HG03342 (cell line): Measurements from ENCODE around the gene FTL.
A peak's percentile ranks its signal among the peaks of the same experiment; 100 is the strongest.

Source experiments
- ATAC-seq: cut with Tn5 transposase; IDR thresholded peaks from one replicate; pipeline ENCODE4 v1.9.1; 2021; ENCODE audit warnings: mild to moderate bottlenecking, moderate library complexity; ENCODE audit not compliant: unreplicated experiment

Gene FTL

DNA sequence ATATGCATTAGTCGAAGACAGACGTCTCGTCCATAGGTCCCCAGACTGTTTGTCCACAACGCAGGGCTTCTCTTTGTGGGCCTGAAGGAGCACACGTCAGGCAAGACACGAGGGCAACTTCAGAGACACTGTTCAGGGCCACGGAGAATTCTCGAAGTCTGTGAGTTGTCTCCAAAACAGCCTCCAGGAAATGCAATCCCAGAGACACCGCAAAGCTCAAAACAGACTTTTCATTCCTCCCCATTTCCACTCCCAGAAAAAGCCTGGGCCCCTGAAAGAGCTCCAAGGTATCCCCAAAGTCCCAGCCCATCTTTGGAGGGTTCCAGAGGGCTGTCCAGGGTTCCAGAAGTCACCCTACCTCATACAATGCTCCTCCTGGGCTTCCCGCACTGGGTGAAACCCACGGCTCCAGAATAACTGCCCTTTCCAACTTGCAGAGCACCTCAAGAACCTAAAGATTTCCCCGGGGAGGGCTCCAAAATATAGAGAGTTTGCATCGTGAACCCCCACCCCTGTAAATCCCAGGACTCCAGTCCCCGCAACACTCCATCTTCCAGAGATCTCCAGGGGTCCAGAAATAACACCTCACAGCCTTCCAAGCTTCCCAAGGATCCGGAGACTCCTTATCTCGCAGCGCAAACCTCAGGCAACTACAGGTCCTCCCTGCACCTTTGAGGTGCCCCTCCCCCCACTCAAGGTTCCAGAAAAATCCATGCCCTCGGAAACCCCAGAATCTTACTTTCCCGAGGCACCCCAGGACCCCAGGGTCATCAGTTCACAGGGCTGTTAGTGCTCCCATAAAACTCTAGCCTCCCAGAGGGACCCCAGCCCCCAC is 687 bp upstream of the FTL start:
- no peak for ATAC-seq

DNA sequence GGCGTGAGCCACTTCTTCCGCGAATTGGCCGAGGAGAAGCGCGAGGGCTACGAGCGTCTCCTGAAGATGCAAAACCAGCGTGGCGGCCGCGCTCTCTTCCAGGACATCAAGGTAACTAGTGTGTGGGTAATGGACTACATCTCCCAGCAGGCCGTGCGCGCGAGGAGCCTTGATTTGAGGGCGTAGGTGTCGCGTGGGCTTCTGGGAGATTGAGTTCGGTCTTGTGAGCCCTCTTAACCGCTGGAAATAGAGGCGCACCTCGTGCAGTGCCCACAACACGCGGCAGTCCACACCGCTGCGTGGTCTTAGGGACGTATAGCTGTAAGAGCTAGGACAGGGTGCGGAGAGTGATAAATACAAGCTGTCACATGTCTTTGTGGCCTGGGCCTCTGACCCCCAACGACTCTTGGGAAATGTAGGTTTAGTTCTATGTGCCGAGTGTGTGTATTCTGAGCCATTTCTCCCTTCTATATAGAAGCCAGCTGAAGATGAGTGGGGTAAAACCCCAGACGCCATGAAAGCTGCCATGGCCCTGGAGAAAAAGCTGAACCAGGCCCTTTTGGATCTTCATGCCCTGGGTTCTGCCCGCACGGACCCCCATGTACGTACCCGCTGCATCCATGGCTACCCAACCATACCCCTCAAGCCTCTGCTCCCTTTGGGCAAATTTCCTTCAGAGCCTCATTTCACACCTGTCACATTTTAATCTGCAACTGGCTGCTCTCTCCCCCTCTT is 864 bp downstream of the FTL start:
- ATAC-seq, result peak; percentile 12

DNA sequence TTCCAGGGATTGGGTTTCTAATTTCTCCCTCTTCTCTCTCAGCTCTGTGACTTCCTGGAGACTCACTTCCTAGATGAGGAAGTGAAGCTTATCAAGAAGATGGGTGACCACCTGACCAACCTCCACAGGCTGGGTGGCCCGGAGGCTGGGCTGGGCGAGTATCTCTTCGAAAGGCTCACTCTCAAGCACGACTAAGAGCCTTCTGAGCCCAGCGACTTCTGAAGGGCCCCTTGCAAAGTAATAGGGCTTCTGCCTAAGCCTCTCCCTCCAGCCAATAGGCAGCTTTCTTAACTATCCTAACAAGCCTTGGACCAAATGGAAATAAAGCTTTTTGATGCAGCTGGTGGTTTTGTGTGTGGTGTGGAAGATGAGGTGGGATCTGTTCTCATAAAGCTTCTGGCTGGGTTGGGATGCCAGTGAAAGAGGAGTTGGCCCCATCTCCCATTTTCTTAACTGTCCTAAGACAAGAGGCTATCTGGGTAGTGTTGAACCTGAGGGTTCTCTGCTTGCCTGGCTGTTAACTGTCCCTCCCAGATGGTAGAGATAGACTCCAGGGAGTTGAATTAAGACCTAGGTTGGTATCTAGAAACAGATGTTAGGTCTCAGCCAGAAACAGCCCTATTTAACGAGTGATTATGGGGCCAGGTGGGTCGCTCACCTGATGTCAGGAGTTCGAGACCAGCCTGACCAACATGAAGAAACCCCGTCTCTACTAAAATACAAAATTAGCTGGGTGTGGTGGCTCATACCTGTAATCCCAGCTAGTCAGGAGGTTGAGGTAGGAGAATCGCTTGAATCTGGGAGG is 1.6 kb downstream of the FTL start:
- ATAC-seq, result no peak

DNA sequence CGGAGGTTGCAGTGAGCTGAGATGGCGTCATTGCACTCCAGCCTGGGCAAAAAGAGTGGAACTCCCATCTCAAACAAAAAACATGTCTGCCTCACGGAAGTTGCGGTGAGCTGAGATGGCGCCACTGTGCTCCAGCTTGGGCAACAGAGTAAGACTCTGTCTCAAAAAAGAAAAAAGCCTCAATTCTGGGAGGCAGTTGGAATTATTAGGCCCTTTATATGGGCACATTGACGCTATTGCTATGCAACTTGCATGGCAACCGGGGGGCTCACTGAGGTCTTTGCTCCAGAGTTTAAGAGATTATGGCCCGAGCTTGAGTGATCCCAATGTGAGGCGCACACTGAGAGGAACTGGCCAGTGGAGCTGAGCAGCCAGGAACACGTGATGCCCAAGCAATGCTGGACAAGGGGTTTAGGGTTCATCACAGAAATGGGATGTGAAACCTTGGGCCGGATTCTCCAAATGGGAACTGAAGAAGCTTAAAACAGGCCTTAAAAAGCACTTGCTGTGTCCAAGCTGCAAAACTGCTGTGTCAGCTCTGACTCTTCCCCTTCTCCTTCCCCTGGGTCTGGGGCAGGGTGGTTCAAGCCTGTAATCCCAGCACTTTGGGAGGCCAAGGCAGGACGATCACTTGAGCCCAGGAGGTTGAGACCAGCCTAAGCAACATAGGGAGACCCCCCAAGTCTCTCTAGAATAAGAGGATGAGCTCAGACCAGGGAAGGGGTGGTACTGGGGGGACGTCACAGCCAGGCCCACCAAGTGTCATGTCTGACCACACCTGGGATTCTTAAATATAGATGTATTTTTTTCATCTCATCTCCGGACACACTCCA is 2.5 kb downstream of the FTL start:
- no peak for ATAC-seq

DNA sequence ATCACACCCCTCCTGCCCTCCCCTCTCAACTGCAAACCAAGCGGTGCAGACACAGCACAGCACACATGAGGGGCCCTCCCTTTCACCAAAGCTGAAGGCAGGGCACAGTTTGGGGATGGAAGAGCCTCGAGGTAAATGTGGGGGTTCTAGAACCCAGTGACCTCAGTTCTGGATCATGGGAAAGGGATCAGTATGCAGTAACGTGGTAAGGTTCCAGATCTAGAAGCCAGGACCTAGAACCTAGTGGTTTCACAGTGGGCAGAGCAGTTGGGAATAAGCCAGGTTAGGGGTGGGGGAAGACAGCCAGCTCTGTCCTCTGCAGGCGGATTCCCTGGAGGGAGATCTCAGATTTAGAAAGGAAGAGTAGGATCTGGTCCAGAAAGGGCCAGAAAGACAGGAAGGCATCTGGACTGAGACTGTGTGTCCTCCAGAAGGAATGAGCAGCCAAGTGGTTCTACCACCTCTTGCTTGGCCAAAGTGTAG is 3.1 kb downstream of the FTL start:
- ATAC-seq, result no peak

DNA sequence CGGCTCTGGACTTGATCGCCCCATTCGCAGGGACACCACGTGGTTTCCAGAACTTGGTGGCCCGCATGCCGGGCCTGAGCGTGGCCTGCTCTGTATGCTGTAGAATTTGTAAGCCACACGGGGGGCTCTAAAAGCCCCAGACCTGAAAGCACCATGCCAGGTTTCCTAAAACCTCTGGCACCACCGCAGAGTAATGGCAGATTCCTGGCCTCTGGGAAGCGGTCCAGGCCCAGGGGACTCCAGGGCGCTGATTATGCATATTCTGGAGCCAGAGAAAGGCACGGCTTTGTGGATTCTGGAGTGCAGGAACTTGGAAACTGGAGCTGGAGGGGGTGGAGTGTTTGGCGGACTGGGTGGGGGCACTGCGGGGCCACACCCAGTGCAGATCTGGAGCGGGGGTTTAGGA is 3.7 kb downstream of the FTL start:
- ATAC-seq, result no peak

DNA sequence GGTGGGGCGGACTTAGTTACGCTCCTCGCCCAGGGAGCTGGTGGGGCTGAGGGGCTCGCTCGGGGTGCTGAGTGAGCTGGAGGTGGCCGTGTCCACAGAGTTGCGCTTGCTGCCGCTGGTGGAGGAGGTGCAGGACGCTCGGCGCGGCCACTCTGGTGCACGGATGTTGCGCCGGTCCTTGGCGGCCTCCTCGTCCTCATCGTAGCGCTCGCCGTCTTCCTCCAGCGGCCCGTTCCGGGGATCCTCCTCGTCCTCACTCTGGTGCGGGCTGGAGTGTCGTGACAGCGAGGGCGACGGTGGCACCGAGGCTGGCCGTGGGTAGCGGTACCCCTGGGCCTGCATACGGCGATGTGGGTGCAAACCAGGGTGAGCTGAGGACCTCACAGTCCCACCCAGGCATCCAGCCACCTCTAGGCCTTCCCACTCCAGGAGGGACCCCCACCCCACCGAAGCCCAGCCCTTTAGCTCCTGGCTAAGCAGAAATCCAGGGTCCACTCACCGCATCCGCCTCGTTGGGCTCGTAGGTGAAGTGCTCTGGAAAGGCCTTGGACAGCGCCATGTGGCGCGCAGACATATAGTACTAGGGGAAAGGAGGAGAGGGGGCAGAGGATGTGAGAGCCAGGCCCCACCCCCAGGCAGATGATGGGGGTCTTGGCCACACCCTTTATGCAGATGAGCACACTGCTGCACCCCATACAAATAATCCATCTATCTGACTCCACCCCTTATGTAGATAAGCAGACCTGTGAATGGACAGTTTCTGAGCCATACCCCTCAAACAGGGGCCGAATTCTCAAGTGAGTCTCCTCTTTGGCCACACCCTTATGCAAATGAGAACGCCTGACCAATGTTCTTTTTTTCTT is 4.4 kb downstream of the FTL start:
- ATAC-seq, result no peak

DNA sequence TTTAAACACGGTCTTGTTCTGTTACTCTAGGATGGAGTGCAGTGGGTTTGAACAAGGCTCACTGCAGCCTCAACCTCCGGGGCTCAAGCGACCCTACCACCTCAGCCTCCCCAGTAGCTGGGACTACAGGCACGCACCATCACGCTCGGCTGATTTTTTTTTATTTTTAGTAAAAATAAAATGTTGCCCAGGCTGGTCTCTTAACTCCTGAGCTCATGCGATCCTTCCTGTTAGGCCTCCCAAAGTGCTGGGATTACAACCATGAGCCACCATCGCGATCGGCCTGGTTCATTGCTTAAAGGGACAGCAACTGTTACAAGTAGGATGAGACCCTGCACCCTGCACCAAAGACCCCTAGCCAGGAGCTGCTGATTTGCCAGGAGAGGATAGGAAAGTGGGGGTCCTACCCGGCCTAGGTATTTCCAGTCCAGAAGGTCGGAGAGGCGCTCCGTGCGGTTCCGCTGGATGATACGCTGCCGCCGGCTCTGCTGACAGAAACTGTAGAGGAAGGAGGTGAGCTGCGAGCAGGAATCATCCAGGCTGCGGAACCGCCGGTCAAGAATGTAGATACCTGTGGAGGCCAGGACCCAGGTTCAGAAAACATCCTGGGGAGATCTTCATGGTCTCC is 5.1 kb downstream of the FTL start:
- no peak for ATAC-seq

DNA sequence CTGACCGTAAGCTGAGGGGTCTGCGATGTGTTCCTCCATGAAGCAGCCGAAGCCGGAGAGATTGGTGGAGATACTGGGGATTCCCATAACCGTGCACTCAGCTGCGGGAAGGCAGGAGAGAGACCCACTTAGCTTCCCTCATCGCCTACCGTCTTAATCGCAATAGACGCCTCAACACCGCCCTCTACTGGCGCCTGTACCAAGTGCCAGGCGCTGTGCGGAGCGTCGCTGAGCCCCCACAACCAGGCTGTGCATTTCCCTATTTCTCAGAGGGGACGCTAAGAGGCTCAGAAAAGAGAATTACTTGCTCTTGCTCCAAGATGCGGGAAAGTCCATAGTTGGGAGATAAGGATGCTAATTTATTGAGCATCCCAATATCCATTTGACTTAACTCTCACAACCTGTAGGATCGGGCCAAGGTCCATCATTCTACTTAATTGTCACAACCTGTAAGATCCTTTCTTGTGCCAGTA is 5.8 kb downstream of the FTL start:
- ATAC-seq, result no peak

DNA sequence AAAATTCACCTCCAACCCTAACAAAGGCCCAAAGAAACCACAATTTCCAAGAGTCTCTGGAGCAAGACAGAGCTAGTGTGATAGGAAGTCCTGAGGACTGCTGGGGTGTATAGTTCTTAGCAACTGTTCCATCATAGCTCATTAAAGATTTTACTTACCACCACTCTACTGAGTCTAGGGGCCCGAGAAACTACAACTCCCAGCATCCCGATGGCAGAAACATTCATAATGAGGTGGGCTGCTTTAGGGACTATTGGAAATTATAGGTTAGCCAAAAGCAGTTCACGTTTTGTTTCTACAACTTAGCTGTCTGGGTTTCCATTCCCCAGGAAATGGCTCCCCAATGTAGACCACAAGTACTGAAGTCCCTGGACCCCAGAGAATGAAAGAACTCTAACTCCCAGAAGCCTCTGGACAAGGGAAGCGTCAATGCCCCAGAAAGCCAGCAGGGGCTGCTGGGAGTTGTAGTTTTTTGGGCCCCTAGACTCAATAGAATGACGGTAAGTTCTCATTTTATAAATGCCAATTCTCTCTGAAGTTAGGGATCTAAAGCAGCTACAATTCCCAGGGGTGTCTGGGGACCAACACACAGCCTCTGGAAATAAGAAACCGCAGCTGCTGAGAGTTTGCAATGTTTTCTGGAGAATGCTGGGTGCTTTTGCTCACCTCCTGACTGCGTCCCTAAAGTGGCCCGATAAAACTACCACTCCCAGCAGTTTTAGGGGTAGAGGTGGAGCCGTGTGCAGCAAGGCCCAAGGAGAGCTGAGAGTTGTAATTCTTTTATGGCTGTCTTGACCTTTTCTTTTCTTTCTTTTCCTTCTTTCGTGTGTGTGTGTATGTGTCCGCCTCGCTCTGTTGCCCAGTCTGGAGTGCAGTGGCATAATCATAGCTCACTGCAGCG is 11.1 kb downstream of the FTL start:
- no peak for ATAC-seq

DNA sequence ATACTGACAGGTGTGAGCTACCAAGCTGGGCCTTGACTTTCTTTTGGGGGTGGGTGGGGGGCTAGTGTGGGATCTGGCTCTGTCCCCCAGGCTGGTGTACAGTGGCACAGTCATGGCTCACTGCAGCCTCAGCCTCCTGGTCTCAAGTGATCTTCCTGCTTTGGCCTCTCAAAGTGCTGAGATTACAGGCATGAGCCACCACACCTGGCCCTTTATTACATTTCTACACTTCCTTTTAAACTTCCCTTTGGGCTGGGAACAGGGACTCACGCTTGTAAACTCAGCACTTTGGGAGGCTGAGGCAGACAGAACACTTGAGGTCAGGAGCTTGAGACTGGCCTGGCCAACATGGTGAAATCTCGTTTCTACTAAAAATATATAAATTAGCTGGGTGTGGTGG is 12.0 kb downstream of the FTL start:
- ATAC-seq, result no peak

DNA sequence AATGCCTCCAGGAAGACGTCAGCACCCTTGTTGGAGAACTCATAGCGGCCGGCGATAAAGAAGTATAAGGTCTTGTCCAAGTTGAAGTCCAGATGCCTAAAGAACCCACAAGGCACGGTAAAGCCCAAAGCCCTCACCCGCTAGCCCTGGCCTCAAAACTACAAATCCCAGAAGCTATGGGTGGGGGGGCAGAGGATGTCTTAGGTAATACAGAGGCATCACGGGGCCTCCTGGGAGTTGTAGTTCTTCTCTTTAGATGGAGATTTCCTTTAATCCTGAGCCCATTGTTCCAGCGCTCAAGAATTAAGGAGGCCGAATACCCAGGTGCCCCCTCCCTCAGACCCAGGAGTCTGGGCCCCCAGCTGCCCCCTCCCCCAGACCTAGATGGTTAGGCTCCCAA is 17.2 kb downstream of the FTL start:
- ATAC-seq, result no peak

DNA sequence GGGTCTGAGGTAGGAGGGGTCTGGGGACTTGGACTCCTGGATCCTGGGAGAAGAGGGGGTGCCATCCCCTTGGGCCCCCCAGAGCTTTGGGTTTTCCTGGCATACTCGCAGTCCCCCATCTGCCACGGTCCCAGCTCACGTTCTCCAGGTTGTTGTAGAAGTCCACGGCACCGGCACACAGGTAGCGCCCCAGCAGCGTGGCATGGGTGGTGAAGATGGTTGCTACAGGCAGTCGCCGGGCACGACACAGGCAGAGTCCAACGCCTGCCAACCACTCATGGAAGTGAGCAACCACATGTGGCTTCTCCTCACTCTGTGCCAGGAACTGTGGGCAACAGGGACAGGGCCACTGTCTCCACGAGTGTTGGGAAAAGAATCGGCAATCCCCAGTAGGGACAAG is 20.6 kb downstream of the FTL start:
- ATAC-seq, result no peak

DNA sequence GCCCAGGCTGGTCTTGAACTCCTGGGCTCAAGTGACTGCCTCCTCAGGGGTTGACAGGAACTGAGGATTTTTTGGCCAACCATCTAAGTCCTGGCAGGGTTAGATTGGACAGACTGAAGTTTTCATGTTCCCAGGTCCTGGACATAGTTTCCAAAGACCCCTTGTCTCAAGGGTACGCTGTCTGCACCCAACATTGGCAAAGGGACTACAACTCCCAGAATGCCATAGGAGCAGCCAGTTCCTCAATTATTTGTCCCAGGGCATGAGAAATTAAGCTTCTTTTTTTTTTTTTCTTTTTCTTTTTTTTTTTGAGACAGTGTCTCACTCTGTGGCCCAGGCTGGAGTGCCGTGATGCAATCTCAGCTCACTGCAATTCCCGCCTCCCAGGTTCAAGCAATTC is 21.1 kb downstream of the FTL start:
- ATAC-seq, result no peak

DNA sequence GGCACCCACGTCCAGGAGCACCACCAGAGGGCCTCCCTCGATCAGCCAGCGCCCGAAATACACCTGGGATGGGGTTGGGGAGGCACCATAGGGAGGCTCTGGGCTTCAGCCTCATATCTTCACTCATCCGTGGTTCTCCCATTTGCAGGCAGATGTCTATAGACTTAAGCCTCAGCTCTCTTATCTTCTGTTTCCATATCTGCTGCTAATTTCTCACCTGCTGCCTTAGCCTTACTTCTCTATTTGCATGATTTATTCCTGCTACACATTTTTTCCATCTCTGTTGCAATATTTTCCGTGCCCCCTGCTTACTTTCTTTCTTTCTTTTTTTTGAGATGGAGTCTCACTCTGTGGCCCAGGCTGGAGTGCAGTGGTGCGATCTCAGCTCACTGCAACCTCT is 22.2 kb downstream of the FTL start:
- no peak for ATAC-seq

DNA sequence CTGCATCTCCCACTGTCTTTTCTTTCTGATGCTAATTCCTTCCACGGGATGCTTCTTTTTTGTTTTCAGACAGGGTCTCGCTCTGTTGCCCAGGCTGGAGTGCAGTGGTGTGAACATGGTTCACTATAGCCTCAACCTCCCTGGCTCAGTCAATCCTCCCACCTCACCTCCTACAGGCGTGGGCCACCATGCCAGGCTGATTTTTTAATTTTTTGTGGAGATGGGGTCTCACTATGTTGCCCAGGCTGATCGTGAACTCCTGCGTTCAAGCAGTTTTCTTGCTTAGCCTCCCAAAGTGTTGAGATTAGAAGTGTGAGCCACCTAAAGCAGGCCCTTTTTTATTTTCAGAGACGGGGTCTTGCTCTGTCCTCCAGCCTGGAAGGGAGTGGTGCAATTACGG is 23.2 kb downstream of the FTL start:
- ATAC-seq, result no peak

DNA sequence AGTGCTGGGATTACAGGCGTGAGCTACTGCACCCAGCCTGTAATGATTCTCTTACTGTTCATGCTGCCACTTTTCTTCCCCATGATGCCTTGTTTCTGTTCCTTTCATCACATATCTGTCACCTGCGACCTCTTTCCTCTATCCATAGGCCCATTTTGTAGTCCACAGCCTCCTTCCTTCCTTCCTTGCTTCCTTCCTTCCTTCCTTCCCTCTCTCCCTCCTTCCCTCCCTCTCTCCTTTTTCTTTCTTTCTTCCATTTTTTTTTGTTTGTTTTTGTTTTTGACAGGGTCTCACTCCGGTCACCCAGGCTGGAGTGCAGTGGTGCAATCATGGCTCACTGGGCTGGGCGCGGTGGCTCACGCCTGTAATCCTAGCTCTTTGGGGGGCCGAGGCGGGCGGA is 23.8 kb downstream of the FTL start:
- ATAC-seq, result no peak

DNA sequence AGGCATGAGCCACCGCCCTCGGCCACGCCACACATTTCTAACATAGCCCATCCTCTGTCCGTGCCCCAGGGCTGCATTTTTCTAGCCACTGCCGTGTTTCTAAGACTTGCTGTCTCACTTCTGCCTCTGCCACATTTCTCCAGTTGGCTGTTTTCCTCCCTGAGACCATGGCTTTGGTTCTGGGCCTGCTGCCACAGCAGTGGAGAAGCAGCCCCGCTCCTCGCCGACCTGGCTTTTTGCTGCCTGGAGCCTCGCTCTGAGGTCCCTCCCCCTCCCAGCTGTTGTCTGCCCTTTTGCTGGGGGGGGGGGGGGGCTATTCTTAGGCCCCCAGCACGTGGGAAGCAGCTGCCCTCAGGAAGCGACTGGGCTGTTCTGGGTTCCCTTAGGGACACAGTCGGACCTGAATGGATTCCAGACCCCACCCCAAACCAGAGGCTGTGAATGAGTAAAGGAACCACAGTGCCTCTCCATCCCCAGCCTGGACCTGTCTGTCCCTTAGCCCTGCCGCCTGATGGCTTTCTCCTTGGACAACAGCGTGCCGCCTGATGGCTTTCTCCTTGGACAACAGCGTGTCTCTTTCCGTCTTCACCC is 24.7 kb downstream of the FTL start:
- ATAC-seq, result no peak
